Fibroblast of skin of scalp (primary cell): ENCODE measurements around the gene TUBA3D.
A peak's percentile ranks its signal among the peaks of the same experiment; 100 is the strongest.
"Not testable (repeated sequence)": the region's sequence is repeated elsewhere in the genome, so short reads cannot be mapped to it uniquely, and the experiment has no call there.

Source experiments
- DNase-seq: peaks from one replicate; pipeline ENCODE4 v3.0.0-alpha.2; 2013

The TUBA3D gene

GRCh38 chr2:131514408-131515166, 38.7 kb downstream of the TUBA3D start:
- not testable (repeated sequence) for DNase-seq

GRCh38 chr2:131515235-131515634, 39.3 kb downstream of the TUBA3D start:
- DNase-seq: not testable (repeated sequence)

- no peak for DNase-seq
Measured at GRCh38 chr2:131516011-131516410, 40.1 kb downstream of the TUBA3D start.

GRCh38 chr2:131516621-131517020, 40.7 kb downstream of the TUBA3D start:
- DNase-seq: not testable (repeated sequence)

- DNase-seq: no peak
Measured at GRCh38 chr2:131517106-131517831, 41.4 kb downstream of the TUBA3D start.

- DNase-seq: not testable (repeated sequence)
Measured at GRCh38 chr2:131517856-131518255, 41.9 kb downstream of the TUBA3D start.

GRCh38 chr2:131518531-131518930, 42.6 kb downstream of the TUBA3D start:
- DNase-seq: not testable (repeated sequence)

- no peak for DNase-seq
Measured at GRCh38 chr2:131519466-131519865, 43.5 kb downstream of the TUBA3D start.

GRCh38 chr2:131519871-131520470, 44.1 kb downstream of the TUBA3D start:
- DNase-seq: not testable (repeated sequence)

GRCh38 chr2:131520526-131520925, 44.6 kb downstream of the TUBA3D start:
- DNase-seq: no peak

GRCh38 chr2:131521524-131521923, 45.6 kb downstream of the TUBA3D start:
- not testable (repeated sequence) for DNase-seq

GRCh38 chr2:131521961-131522781, 46.3 kb downstream of the TUBA3D start:
- DNase-seq: no peak

- not testable (repeated sequence) for DNase-seq
Measured at GRCh38 chr2:131525256-131525655, 49.3 kb downstream of the TUBA3D start.

GRCh38 chr2:131527131-131528001, 51.4 kb downstream of the TUBA3D start, which contains the start of gene CCDC74A:
Gene CCDC74A, plus strand, starts transcription at chr2:131527888. Its CDS starts 83 bp downstream, at chr2:131527971.
- DNase-seq: peak; percentile 65

GRCh38 chr2:131528981-131529863, 53.3 kb downstream of the TUBA3D start:
- DNase-seq: peak; percentile 13

GRCh38 chr2:131529864-131530445, 54.0 kb downstream of the TUBA3D start:
- DNase-seq: not testable (repeated sequence)

GRCh38 chr2:131530626-131531344, 54.9 kb downstream of the TUBA3D start:
- DNase-seq: not testable (repeated sequence)

- DNase-seq: not testable (repeated sequence)
Measured at GRCh38 chr2:131531547-131532185, 55.7 kb downstream of the TUBA3D start.
